MM.1S (cell line): ENCODE data around the gene NRTN.

Experiments
- DNase-seq: peaks from one replicate; pipeline ENCODE4 v3.0.0-alpha.2; 2015
- H2AFZ ChIP-seq: fragments of 300-600 bp; sonication (generic); 2 replicates; pipeline ENCODE4 v1.6.0; 2016; ENCODE audit warnings: antibody characterized with exemption, low read length
- H3F3A ChIP-seq: fragments of 300-600 bp; sonication (generic); 2 replicates; pipeline ENCODE4 v1.6.1; 2016; ENCODE audit warnings: mild to moderate bottlenecking, antibody characterized with exemption, low read length, moderate library complexity, mixed read lengths; ENCODE audit not compliant: insufficient read depth
- H3K27ac ChIP-seq: fragments of 300-600 bp; sonication (generic); 2 replicates; pipeline ENCODE4 v1.5.1; 2016; ENCODE audit warnings: mild to moderate bottlenecking, low read length
- H3K27me3 ChIP-seq: fragments of 300-600 bp; sonication (generic); replicated peaks from 2 replicates; pipeline ENCODE4 v1.6.0; 2016; ENCODE audit warnings: low read length; ENCODE audit not compliant: insufficient read depth
- H3K36me3 ChIP-seq: fragments of 300-600 bp; sonication (generic); replicated peaks from 2 replicates; pipeline ENCODE4 v1.6.1; 2016; ENCODE audit warnings: mild to moderate bottlenecking, low read length, mixed read lengths; ENCODE audit not compliant: insufficient read depth
- H3K4me1 ChIP-seq: fragments of 300-600 bp; sonication (generic); 2 replicates; pipeline ENCODE4 v1.6.1; 2016; ENCODE audit warnings: low read length, mixed read lengths
- H3K4me2 ChIP-seq: fragments of 300-600 bp; sonication (generic); 2 replicates; pipeline ENCODE4 v1.6.0; 2016; ENCODE audit warnings: low read depth, low read length
- H3K4me3 ChIP-seq: fragments of 300-600 bp; sonication (generic); 2 replicates; pipeline ENCODE4 v1.5.1; 2016; ENCODE audit warnings: low read length, mixed read lengths
- H3K79me2 ChIP-seq: fragments of 300-600 bp; sonication (generic); 2 replicates; pipeline ENCODE4 v1.6.1; 2016; ENCODE audit warnings: mixed run types, low read length, mixed read lengths
- H3K9ac ChIP-seq: fragments of 300-600 bp; sonication (generic); 2 replicates; pipeline ENCODE4 v1.6.1; 2016; ENCODE audit warnings: low read length, mixed read lengths
- H3K9me2 ChIP-seq: fragments of 300-600 bp; sonication (generic); replicated peaks from 2 replicates; pipeline ENCODE4 v1.6.1; 2016; ENCODE audit warnings: mild to moderate bottlenecking, low read length, mixed read lengths; ENCODE audit not compliant: insufficient read depth
- H3K9me3 ChIP-seq: fragments of 300-600 bp; sonication (generic); replicated peaks from 2 replicates; pipeline ENCODE4 v1.6.1; 2016; ENCODE audit warnings: mild to moderate bottlenecking, low read length, mixed read lengths; ENCODE audit not compliant: insufficient read depth
- H4K20me1 ChIP-seq: fragments of 300-600 bp; sonication (generic); 2 replicates; pipeline ENCODE4 v1.6.1; 2016; ENCODE audit warnings: mild to moderate bottlenecking, low read length, moderate library complexity, mixed read lengths; ENCODE audit not compliant: insufficient read depth
- EZH2 ChIP-seq: fragments of 300-600 bp; sonication (generic); optimal IDR thresholded peaks from 2 replicates; pipeline ENCODE3; 2017; ENCODE audit warnings: low read depth, mild to moderate bottlenecking, antibody characterized with exemption, low read length, mixed read lengths
- EZH2phosphoT487 ChIP-seq: fragments of 300-600 bp; sonication (generic); IDR thresholded peaks from 2 replicates; pipeline ENCODE4 v1.6.1; 2018; ENCODE audit warnings: antibody characterized with exemption, low read length
- TF ChIP-seq, protein P1 (sequence below): fragments of 300-600 bp; sonication (generic); IDR thresholded peaks from 2 replicates; pipeline ENCODE4 v1.5.1; 2016; ENCODE audit warnings: antibody characterized with exemption, low read length, mixed read lengths

NRTN gene

DNA sequence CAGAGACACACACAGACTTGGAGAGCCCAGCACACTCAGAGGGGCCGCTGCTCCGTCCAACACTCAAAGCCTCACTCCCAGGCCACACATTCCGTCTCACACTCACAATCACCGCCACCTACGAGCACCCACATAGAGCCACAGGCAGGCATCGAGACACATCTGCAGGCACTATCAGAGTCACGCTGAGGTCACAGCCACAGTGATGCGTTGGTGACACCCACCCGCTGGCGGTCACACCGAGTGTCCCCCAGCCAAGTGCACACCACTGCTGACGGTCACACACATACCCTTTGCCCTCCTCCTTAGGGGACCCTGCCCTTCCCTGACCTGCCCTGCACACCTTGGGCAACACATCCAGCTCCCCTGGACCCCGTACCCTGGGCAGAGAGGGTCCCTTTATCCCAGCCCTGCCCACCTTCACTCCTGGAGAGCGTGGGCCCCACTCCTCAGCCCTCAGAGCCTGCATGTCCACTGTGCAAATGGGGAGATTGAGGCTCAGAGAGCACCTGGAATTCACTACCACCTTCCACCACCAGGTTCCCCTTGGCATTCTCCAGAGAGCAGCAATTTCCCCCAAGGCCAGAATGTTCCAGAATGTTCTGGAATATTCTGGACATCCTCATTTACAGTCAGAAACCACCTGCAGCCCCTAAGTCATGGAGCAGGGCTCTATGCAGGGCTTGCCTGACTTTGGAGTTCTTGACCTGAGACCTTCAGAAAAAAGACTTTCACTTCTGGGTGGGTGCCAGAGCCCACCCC is 60.0 kb downstream of the NRTN start:
- no peak for DNase-seq
- no peaks in the 10 kb centered on the region for H3K4me1 ChIP-seq
- no peak overlapping the region for H3K9ac ChIP-seq
- no peak overlapping the region for H3K4me3 ChIP-seq
- no peaks in the 10 kb centered on the region for H3K79me2 ChIP-seq
- H3K4me2 ChIP-seq, result no peak overlapping the region
- H4K20me1 ChIP-seq, result no peaks in the 10 kb centered on the region
- peaks cover 86% of the 10 kb centered on the region for H3K27me3 ChIP-seq
- H3K36me3 ChIP-seq, result no peaks in the 10 kb centered on the region
- no peaks in the 10 kb centered on the region for H3K9me3 ChIP-seq
- H2AFZ ChIP-seq, result no peak overlapping the region
- no peaks in the 10 kb centered on the region for H3K9me2 ChIP-seq
- TF ChIP-seq, protein P1, sequence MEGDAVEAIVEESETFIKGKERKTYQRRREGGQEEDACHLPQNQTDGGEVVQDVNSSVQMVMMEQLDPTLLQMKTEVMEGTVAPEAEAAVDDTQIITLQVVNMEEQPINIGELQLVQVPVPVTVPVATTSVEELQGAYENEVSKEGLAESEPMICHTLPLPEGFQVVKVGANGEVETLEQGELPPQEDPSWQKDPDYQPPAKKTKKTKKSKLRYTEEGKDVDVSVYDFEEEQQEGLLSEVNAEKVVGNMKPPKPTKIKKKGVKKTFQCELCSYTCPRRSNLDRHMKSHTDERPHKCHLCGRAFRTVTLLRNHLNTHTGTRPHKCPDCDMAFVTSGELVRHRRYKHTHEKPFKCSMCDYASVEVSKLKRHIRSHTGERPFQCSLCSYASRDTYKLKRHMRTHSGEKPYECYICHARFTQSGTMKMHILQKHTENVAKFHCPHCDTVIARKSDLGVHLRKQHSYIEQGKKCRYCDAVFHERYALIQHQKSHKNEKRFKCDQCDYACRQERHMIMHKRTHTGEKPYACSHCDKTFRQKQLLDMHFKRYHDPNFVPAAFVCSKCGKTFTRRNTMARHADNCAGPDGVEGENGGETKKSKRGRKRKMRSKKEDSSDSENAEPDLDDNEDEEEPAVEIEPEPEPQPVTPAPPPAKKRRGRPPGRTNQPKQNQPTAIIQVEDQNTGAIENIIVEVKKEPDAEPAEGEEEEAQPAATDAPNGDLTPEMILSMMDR, result peak; percentile 20
- TF ChIP-seq EZH2, result no peak
- no peak overlapping the region for H3K27ac ChIP-seq
- no peaks in the 10 kb centered on the region for H3F3A ChIP-seq

DNA sequence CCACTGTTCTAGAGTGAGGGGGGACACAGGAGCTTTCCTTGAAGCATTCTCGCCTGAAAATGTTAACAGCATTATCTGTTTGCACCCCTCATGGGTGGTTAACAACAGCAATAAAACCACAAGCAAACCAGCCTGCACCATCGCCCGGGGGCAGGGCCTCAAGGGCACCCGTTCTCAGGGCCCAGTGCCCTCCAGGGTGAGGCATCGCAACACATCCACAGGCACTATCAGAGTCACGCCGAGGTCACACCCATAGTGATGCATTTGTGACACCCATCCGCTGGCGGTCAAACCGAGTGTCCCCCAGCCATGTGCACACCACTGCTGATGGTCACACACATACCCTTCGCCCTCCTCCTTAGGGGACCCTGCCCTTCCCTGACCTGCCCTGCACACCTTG is 60.9 kb downstream of the NRTN start:
- TF ChIP-seq EZH2phosphoT487 (no peak), EZH2 (no peak)
- TF ChIP-seq, protein P1, result no peak
- H3K4me2 ChIP-seq, result no peak overlapping the region
- H3K9me3 ChIP-seq, result no peaks in the 10 kb centered on the region
- no peaks in the 10 kb centered on the region for H3K4me1 ChIP-seq
- H4K20me1 ChIP-seq, result no peaks in the 10 kb centered on the region
- no peak for DNase-seq
- no peak overlapping the region for H3K9ac ChIP-seq
- no peak overlapping the region for H3K4me3 ChIP-seq
- H3K79me2 ChIP-seq, result no peaks in the 10 kb centered on the region
- no peaks in the 10 kb centered on the region for H3K9me2 ChIP-seq
- H2AFZ ChIP-seq, result no peak overlapping the region
- no peak overlapping the region for H3K27ac ChIP-seq
- H3K36me3 ChIP-seq, result no peaks in the 10 kb centered on the region
- no peaks in the 10 kb centered on the region for H3F3A ChIP-seq
- peaks cover 79% of the 10 kb centered on the region for H3K27me3 ChIP-seq

DNA sequence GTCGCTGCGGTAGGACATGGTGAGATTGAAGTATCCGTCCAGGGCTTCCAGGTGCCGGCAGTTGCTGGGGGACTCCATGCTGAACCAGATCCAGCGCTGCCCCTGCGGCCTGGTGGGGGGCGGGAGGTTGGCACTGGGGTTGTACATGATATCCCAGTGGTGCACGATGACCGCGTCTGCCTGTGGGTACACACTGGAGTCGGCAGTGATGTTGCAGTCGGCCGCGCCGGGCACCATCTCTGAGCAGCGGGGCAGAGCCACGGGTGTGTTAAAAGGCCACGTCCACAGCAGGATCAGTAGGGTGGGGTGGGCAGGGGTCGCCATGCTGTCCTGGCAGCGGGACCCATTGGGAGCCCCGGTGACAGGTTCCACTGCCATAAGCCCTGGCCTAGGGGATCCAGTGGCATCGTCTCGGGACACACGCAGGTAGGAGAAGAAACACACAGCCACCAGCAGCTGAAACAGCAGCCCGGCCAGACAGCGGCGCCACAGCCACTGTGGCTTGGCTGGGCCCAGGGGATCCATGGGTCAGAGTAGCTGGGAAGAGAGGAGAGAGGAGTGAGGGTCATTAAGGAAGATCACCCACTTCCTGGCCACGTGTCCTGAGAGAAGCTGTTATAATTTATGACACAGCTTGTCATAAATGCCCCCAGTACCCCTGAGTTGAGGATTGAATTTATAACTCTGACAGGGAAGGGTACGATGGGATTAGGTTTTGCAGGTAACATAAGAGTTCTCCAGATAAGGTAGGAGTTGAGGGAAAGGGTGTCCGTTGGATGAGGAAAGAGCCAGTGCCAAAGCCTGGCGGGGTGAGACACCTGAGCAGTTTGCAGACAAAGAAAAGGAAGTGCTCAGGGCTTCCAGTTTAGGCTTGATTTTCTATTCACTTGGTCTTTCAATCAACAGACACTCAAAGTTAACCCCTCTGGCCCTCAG is 62.6 kb downstream of the NRTN start:
- DNase-seq, result no peak
- H3K27me3 ChIP-seq, result peaks cover 78% of the 10 kb centered on the region
- no peaks in the 10 kb centered on the region for H3K9me3 ChIP-seq
- no peaks in the 10 kb centered on the region for H3K79me2 ChIP-seq
- no peaks in the 10 kb centered on the region for H3F3A ChIP-seq
- H3K9me2 ChIP-seq, result no peaks in the 10 kb centered on the region
- no peak overlapping the region for H3K4me3 ChIP-seq
- no peaks in the 10 kb centered on the region for H4K20me1 ChIP-seq
- TF ChIP-seq EZH2 (no peak), EZH2phosphoT487 (no peak)
- TF ChIP-seq, protein P1, result no peak
- no peak overlapping the region for H3K9ac ChIP-seq
- H3K36me3 ChIP-seq, result no peaks in the 10 kb centered on the region
- no peak overlapping the region for H2AFZ ChIP-seq
- no peak overlapping the region for H3K27ac ChIP-seq
- H3K4me1 ChIP-seq, result no peaks in the 10 kb centered on the region
- H3K4me2 ChIP-seq, result no peak overlapping the region
